DOHH2 (cell line): ENCODE measurements around the gene NRDE2.

Source experiments
- H3F3A ChIP-seq: fragments of 200-600 bp; sonication (generic), shearing (Covaris generic); 2 replicates; pipeline ENCODE4 v1.6.0; 2016; ENCODE audit warnings: antibody characterized with exemption, mild to moderate bottlenecking; ENCODE audit not compliant: control insufficient read depth, insufficient read depth
- H3K27ac ChIP-seq: fragments of 200-600 bp; sonication (generic); 2 replicates; pipeline ENCODE4 v1.5.1; 2014; ENCODE audit warnings: low read depth, mild to moderate bottlenecking, low read length, moderate library complexity
- H3K27me3 ChIP-seq: fragments of 200-600 bp; sonication (generic); 2 replicates; pipeline ENCODE4 v1.6.1; 2014; ENCODE audit warnings: mild to moderate bottlenecking, low read length, mixed read lengths; ENCODE audit not compliant: control insufficient read depth
- H3K36me3 ChIP-seq: fragments of 200-600 bp; sonication (generic); 2 replicates; pipeline ENCODE4 v1.6.1; 2014; ENCODE audit warnings: mild to moderate bottlenecking, low read length, moderate library complexity, mixed read lengths; ENCODE audit not compliant: control insufficient read depth
- H3K4me1 ChIP-seq: fragments of 200-600 bp; sonication (generic); 2 replicates; pipeline ENCODE4 v1.6.1; 2014; ENCODE audit warnings: mild to moderate bottlenecking, low read length, mixed read lengths; ENCODE audit not compliant: control insufficient read depth
- H3K4me2 ChIP-seq: fragments of 200-600 bp; sonication (generic); 2 replicates; pipeline ENCODE4 v1.6.0; 2014; ENCODE audit warnings: mild to moderate bottlenecking, low read length, moderate library complexity
- H3K4me3 ChIP-seq: fragments of 200-600 bp; sonication (generic); 2 replicates; pipeline ENCODE4 v1.5.1; 2014; ENCODE audit warnings: mild to moderate bottlenecking, low read length, mixed read lengths
- H3K79me2 ChIP-seq: fragments of 200-600 bp; sonication (generic); 2 replicates; pipeline ENCODE4 v1.6.1; 2014; ENCODE audit warnings: mild to moderate bottlenecking, low read length, mixed read lengths; ENCODE audit not compliant: control insufficient read depth
- H3K9me2 ChIP-seq: fragments of 200-600 bp; sonication (generic); replicated peaks from 2 replicates; pipeline ENCODE4 v1.6.1; 2014; ENCODE audit warnings: mild to moderate bottlenecking, low read length, mixed read lengths; ENCODE audit not compliant: control insufficient read depth
- H3K9me3 ChIP-seq: fragments of 200-600 bp; sonication (generic); 2 replicates; pipeline ENCODE4 v1.6.1; 2014; ENCODE audit warnings: antibody characterized with exemption, low read length, mixed read lengths; ENCODE audit not compliant: control insufficient read depth, insufficient read depth
- H4K20me1 ChIP-seq: fragments of 200-600 bp; sonication (generic); 2 replicates; pipeline ENCODE4 v1.6.0; 2014; ENCODE audit warnings: low read depth, mild to moderate bottlenecking, antibody characterized with exemption, low read length, moderate library complexity; ENCODE audit not compliant: control insufficient read depth, insufficient read depth
- CTCF ChIP-seq: fragments of 200-600 bp; sonication (generic); IDR thresholded peaks from one replicate; pipeline ENCODE4 v1.5.1; 2014; ENCODE audit warnings: antibody characterized with exemption, mild to moderate bottlenecking, low read depth, low read length; ENCODE audit not compliant: poor library complexity, severe bottlenecking
- EZH2phosphoT487 ChIP-seq: fragments of 200-600 bp; sonication (generic); IDR thresholded peaks from 2 replicates; pipeline ENCODE4 v1.6.1; 2017; ENCODE audit warnings: borderline replicate concordance, mild to moderate bottlenecking, antibody characterized with exemption, low read length, moderate library complexity, mixed read lengths

NRDE2 gene

GRCh38 chr14:90274019-90274418 is 57.7 kb downstream of the NRDE2 start:
- Histone ChIP-seq H3K27ac (no peak overlapping the region), H4K20me1 (no peaks in the 10 kb centered on the region)
- TF ChIP-seq CTCF (no peak), EZH2phosphoT487 (no peak)

GRCh38 chr14:90273532-90273931 is 58.2 kb downstream of the NRDE2 start:
- Histone ChIP-seq H3K9me3 (no peaks in the 10 kb centered on the region), H3K79me2 (no peaks in the 10 kb centered on the region), H4K20me1 (no peaks in the 10 kb centered on the region), H3K36me3 (peaks cover 58% of the 10 kb centered on the region), H3K4me1 (no peaks in the 10 kb centered on the region), H3K27me3 (no peaks in the 10 kb centered on the region), H3K9me2 (no peaks in the 10 kb centered on the region), H3K27ac (no peak overlapping the region), H3K4me2 (no peak overlapping the region), H3K4me3 (no peak overlapping the region), H3F3A (0 out of 2 replicates have a peak, but pooled peaks cover 5% of the 10 kb centered on the region)
- TF ChIP-seq CTCF = no peak
- no peak for TF ChIP-seq EZH2phosphoT487

More at GRCh38 chr14:90274019-90274418, 57.7 kb downstream of the NRDE2 start:
- Histone ChIP-seq H3K9me3 (no peaks in the 10 kb centered on the region), H3K27me3 (no peaks in the 10 kb centered on the region), H3F3A (0 out of 2 replicates have a peak, but pooled peaks cover 5% of the 10 kb centered on the region), H3K4me3 (no peak overlapping the region), H3K4me2 (no peak overlapping the region), H3K4me1 (no peaks in the 10 kb centered on the region), H3K36me3 (peaks cover 53% of the 10 kb centered on the region), H3K79me2 (no peaks in the 10 kb centered on the region), H3K9me2 (no peaks in the 10 kb centered on the region)

GRCh38 chr14:90272523-90272922 is 59.2 kb downstream of the NRDE2 start:
- Histone ChIP-seq H3K27ac (no peak overlapping the region), H3F3A (0 out of 2 replicates have a peak, but pooled peaks cover 5% of the 10 kb centered on the region)

More at GRCh38 chr14:90272523-90272922, 59.2 kb downstream of the NRDE2 start:
- H3K9me2 ChIP-seq = no peaks in the 10 kb centered on the region
- no peak for TF ChIP-seq EZH2phosphoT487
- no peak for TF ChIP-seq CTCF
- no peak overlapping the region for H3K4me2 ChIP-seq
- no peaks in the 10 kb centered on the region for H4K20me1 ChIP-seq
- no peaks in the 10 kb centered on the region for H3K27me3 ChIP-seq
- no peaks in the 10 kb centered on the region for H3K9me3 ChIP-seq
- H3K36me3 ChIP-seq = peaks cover 68% of the 10 kb centered on the region
- H3K4me1 ChIP-seq = no peaks in the 10 kb centered on the region
- no peaks in the 10 kb centered on the region for H3K79me2 ChIP-seq
- no peak overlapping the region for H3K4me3 ChIP-seq
